Mesothelial cell of epicardium (in vitro differentiated cells): ENCODE measurements around the gene TCP11L1. TPM values are rescaled to one million over a fixed set of nuclear protein-coding genes. Genes with fewer than 3 reads are reported as not detected.
A peak's percentile ranks its signal among the peaks of the same experiment; 100 is the strongest.

ENCODE experiments used
- DNase-seq, 2 experiments: peaks; one replicate each; pipeline ENCODE4 v3.0.0; 2021; ENCODE audit warnings: low spot score in 2 of 2; ENCODE audit not compliant: unreplicated experiment in 2 of 2
- H3K27ac Mint-ChIP-seq: 2 replicates; pipeline ENCODE4 v1.8.0; 2021; ENCODE audit warnings: mixed read lengths
- H3K27me3 Mint-ChIP-seq: 2 replicates; pipeline ENCODE4 v1.8.0; 2021; ENCODE audit warnings: low read depth, mixed read lengths
- H3K36me3 Mint-ChIP-seq: 2 replicates; pipeline ENCODE4 v1.8.0; 2021; ENCODE audit warnings: mixed read lengths
- H3K4me1 Mint-ChIP-seq: 2 replicates; pipeline ENCODE4 v1.8.0; 2021; ENCODE audit warnings: mixed read lengths
- H3K4me3 Mint-ChIP-seq: 2 replicates; pipeline ENCODE4 v1.8.0; 2021; ENCODE audit warnings: mild to moderate bottlenecking, moderate library complexity, mixed read lengths
- H3K9me3 Mint-ChIP-seq: 2 replicates; pipeline ENCODE4 v1.8.0; 2021; ENCODE audit warnings: mixed read lengths
- CTCF ChIP-seq: fragments of 200-600 bp; sonication (generic); IDR thresholded peaks from one replicate; pipeline ENCODE4 v1.5.0; 2021; ENCODE audit warnings: antibody characterized with exemption; ENCODE audit not compliant: unreplicated experiment
- total RNA-seq: library from RNA; stranded (reverse); gene quantifications from 3 replicates; pipeline ENCODE4 v1.2.1, GENCODE V29; 2021

TCP11L1 gene
- total RNA-seq, 1 donor from 2014 or later = 20.3 TPM

- peaks cover 16% of the 10 kb centered on the region for H3K4me1 Mint-ChIP-seq
Measured at GRCh38 chr11:33015621-33016551, 23.5 kb upstream of the TCP11L1 start, which contains the start of gene DEPDC7. Gene DEPDC7 (plus strand): TSS chr11:33015878. CDS start chr11:33015956, 78 bp downstream.

GRCh38 chr11:33016654-33017053, 22.7 kb upstream of the TCP11L1 start:
- Mint-ChIP-seq H3K4me1 (peaks cover 16% of the 10 kb centered on the region), H3K27ac (peak overlapping the region; percentile 15)

More at GRCh38 chr11:33015621-33016551, 23.5 kb upstream of the TCP11L1 start, which contains the start of gene DEPDC7:
- Mint-ChIP-seq H3K27ac (peak within 1 kb of the TSS; percentile 47), H3K9me3 (no peaks in the 10 kb centered on the region), H3K27me3 (peaks cover 12% of the 10 kb centered on the region), H3K4me3 (peak within 1 kb of the TSS; percentile 77), H3K36me3 (no peaks in the 10 kb centered on the region)
- no peak for TF ChIP-seq CTCF
- DNase-seq = peak; percentile 71 to 85

GRCh38 chr11:33017478-33017877, 21.9 kb upstream of the TCP11L1 start:
- peaks cover 21% of the 10 kb centered on the region for H3K4me1 Mint-ChIP-seq
- H3K4me3 Mint-ChIP-seq = no peak overlapping the region
- peaks cover 12% of the 10 kb centered on the region for H3K27me3 Mint-ChIP-seq

More at GRCh38 chr11:33016654-33017053, 22.7 kb upstream of the TCP11L1 start:
- peak overlapping the region; percentile 70 for H3K4me3 Mint-ChIP-seq
- no peak for DNase-seq
- TF ChIP-seq CTCF = no peak
- H3K27me3 Mint-ChIP-seq = peaks cover 12% of the 10 kb centered on the region
- H3K9me3 Mint-ChIP-seq = no peaks in the 10 kb centered on the region
- no peaks in the 10 kb centered on the region for H3K36me3 Mint-ChIP-seq

GRCh38 chr11:33017965-33018364, 21.4 kb upstream of the TCP11L1 start:
- Mint-ChIP-seq H3K4me1 (peaks cover 21% of the 10 kb centered on the region), H3K27ac (no peak overlapping the region), H3K36me3 (no peaks in the 10 kb centered on the region), H3K9me3 (no peaks in the 10 kb centered on the region), H3K27me3 (peaks cover 12% of the 10 kb centered on the region), H3K4me3 (no peak overlapping the region)
- no peak for TF ChIP-seq CTCF
- no peak for DNase-seq

More at GRCh38 chr11:33017478-33017877, 21.9 kb upstream of the TCP11L1 start:
- Mint-ChIP-seq H3K9me3 (no peaks in the 10 kb centered on the region), H3K27ac (no peak overlapping the region), H3K36me3 (no peaks in the 10 kb centered on the region)
- no peak for DNase-seq
- no peak for TF ChIP-seq CTCF

GRCh38 chr11:33018840-33019239, 20.5 kb upstream of the TCP11L1 start:
- DNase-seq = no peak
- H3K4me3 Mint-ChIP-seq = no peak overlapping the region
- peaks cover 21% of the 10 kb centered on the region for H3K4me1 Mint-ChIP-seq
- no peak for TF ChIP-seq CTCF
- H3K27me3 Mint-ChIP-seq = peaks cover 12% of the 10 kb centered on the region
- no peak overlapping the region for H3K27ac Mint-ChIP-seq
- H3K9me3 Mint-ChIP-seq = no peaks in the 10 kb centered on the region
- no peaks in the 10 kb centered on the region for H3K36me3 Mint-ChIP-seq
